Fibroblast of villous mesenchyme (primary cell): ENCODE data around the gene IRGC. TPM values are rescaled to one million over a fixed set of nuclear protein-coding genes. Genes with fewer than 3 reads are reported as not detected.
A peak's percentile ranks its signal among the peaks of the same experiment; 100 is the strongest.
"Not testable (repeated sequence)": the region's sequence is repeated elsewhere in the genome, so short reads cannot be mapped to it uniquely, and the experiment has no call there.

Experiments
- DNase-seq: peaks from one replicate; pipeline ENCODE4 v3.0.0-alpha.2; 2010; ENCODE audit warnings: low read depth
- H3K4me3 ChIP-seq: 2 replicates; pipeline ENCODE4 v1.5.1; 2011; ENCODE audit warnings: low read depth, mild to moderate bottlenecking, low read length
- CTCF ChIP-seq: IDR thresholded peaks from 2 replicates; pipeline ENCODE4 v1.5.1; 2012; ENCODE audit warnings: low read depth, mild to moderate bottlenecking, low read length; ENCODE audit not compliant: insufficient read depth
- total RNA-seq: library from RNA; depleted of rRNA; stranded (reverse); fragments of >200 nt; gene quantifications from 2 replicates; pipeline ENCODE4 v1.2.3, GENCODE V29; 2012

Gene IRGC
- total RNA-seq, 1 donor, result not detected

DNA sequence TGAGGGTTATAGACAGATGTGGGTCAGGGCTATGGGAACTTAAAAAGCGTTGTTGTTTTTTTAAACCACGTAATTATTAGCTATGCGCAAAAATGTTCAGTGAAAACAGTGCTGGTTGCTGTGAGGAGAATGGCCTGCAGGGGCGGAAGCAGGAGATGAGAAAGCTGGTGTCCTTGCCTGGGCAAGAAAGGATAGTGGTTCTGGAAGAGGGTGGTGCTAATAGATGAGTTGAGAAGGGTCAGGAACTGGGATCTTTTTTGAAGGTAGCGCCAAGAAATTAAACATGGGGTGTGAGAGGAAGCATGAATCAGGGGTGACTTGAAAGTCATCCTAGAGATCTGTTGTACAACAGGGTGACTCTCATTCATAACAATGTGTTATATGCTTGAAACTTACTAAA lies 43.6 kb downstream of the IRGC start:
- H3K4me3 ChIP-seq, result no peak overlapping the region
- peak; percentile 44 for DNase-seq
- TF ChIP-seq CTCF, result peak; percentile 53

DNA sequence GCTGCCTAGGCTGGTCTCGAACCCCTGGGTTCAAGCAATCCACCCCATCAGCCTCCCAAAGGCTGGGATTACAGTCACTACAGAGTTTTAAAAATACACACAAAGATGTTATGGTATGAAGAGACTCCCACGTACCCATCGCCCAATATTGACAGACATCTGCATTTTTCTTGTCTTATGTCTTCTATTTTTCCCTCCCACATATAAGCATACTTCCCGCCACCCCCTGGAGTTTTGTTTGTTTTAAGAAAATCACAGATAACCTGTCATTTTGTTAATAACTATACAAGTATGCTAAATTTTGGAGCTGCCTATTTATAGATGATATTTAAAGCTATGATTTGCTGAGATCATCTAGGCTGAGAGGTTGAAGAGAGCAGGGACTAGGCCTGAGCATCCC lies 45.1 kb downstream of the IRGC start:
- no peak for TF ChIP-seq CTCF
- H3K4me3 ChIP-seq, result no peak overlapping the region
- no peak for DNase-seq

DNA sequence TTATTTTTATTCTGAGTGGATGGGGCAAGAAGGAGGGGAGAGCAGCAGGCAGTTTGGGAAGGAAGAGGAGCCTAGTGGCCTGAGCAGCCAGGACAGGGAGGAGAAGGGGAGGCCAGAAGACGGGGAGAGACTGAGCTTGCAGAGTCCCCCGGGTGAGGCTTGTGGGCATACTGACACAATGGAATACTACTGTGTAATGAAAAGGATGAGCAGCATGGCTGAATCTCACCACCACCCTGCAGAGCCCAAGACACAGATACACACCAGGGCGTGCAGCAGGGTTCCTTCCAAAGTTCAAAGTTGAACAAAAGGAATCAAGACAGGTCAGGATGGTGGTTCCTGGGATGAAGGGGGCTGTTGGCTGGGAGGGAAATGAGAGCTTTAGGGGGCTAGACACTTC lies 46.9 kb downstream of the IRGC start:
- no peak for DNase-seq
- no peak overlapping the region for H3K4me3 ChIP-seq
- no peak for TF ChIP-seq CTCF

DNA sequence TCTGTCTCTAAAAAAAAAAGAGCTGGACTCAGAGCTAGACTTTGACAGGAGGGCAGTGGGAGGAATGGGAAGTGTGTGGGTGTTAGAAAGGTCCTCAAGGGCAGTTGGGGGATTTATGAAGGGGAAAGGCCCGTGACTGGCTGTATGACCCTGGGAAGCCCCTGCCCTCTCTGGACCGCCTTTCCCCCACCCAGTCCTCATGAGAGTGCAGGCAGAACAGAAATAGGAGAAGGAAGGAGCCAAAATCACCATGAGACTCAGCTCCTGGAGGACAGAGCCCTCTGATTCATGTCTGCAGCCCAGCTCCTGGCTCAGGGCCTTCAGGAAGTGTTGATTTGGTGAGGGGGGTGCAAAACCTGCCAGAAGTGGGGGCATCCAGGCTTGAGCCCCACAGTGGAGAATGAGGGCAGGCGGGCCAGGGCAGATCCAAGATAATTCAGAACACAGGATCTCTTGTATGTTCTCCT lies 47.6 kb downstream of the IRGC start:
- H3K4me3 ChIP-seq, result no peak overlapping the region
- TF ChIP-seq CTCF, result no peak
- DNase-seq, result no peak

- H3K4me3 ChIP-seq, DNase-seq: not testable (repeated sequence)
Measured at GRCh38 chr19:43764684-43765083, 48.8 kb downstream of the IRGC start.

GRCh38 chr19:43765109-43765876 lies 49.4 kb downstream of the IRGC start:
- no peak overlapping the region for H3K4me3 ChIP-seq
- no peak for TF ChIP-seq CTCF
- peak; percentile 80 for DNase-seq

DNA sequence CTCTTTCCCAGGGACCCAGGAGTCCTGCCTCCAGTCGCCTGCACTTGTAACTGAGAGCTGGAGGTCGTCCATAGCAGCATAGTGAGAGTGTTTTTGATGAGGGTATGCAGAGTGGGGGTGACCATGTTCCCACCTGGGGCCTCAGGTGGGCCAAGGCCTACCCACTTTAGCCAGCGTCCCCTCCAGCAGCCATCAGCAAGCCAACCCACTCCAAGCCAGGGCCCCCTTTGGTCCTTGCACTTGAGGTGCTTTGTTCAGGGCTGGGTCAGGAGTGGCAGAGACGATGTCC lies 50.8 kb downstream of the IRGC start:
- no peak overlapping the region for H3K4me3 ChIP-seq
- TF ChIP-seq CTCF, result no peak
- no peak for DNase-seq
